GM23338 (cell line): ENCODE measurements around the gene TXNL4A. TPM values are rescaled to one million over a fixed set of nuclear protein-coding genes. Genes with fewer than 3 reads are reported as not detected.

Experiments
- ATAC-seq: fragments of 200-7000 bp; cut with Tn5 transposase; 3 replicates; pipeline ENCODE4 v1.9.1; 2020
- DNase-seq: peaks from one replicate; pipeline ENCODE4 v3.0.0-alpha.2; 2015; ENCODE audit warnings: low spot score
- H2AFZ ChIP-seq: fragments of 200-600 bp; sonication (generic); 2 replicates; pipeline ENCODE4 v1.8.0; 2016; ENCODE audit warnings: antibody characterized with exemption, mild to moderate bottlenecking, moderate library complexity
- H3F3A ChIP-seq: fragments of 200-600 bp; sonication (generic); replicated peaks from 2 replicates; pipeline ENCODE4 v1.8.0; 2017; ENCODE audit warnings: antibody characterized with exemption, mixed run types, low read depth
- H3K27ac ChIP-seq: fragments of 200-600 bp; sonication (generic); 2 replicates; pipeline ENCODE4 v1.6.1; 2016; ENCODE audit warnings: low read depth
- H3K27me3 ChIP-seq: fragments of 200-600 bp; sonication (generic); 2 replicates; pipeline ENCODE4 v1.8.0; 2016; ENCODE audit warnings: mild to moderate bottlenecking, mixed run types, moderate library complexity; ENCODE audit not compliant: insufficient read depth
- H3K36me3 ChIP-seq: fragments of 200-600 bp; sonication (generic); 2 replicates; pipeline ENCODE4 v1.8.0; 2016; ENCODE audit warnings: mild to moderate bottlenecking; ENCODE audit not compliant: insufficient read depth
- H3K4me1 ChIP-seq: fragments of 200-600 bp; sonication (generic); 2 replicates; pipeline ENCODE4 v1.8.0; 2016; ENCODE audit warnings: mild to moderate bottlenecking, moderate library complexity; ENCODE audit not compliant: insufficient read depth
- H3K4me2 ChIP-seq: fragments of 200-600 bp; sonication (generic); 2 replicates; pipeline ENCODE4 v1.7.1; 2017; ENCODE audit warnings: mixed run types
- H3K4me3 ChIP-seq: fragments of 200-600 bp; sonication (generic); 2 replicates; pipeline ENCODE4 v1.6.1; 2016; ENCODE audit warnings: mixed run types
- H3K79me2 ChIP-seq: fragments of 200-600 bp; sonication (generic); replicated peaks from 2 replicates; pipeline ENCODE4 v1.8.0; 2017; ENCODE audit warnings: mild to moderate bottlenecking; ENCODE audit not compliant: insufficient read depth
- H3K9me2 ChIP-seq: fragments of 200-600 bp; sonication (generic); 2 replicates; pipeline ENCODE4 v1.8.0; 2017; ENCODE audit not compliant: insufficient read depth
- H4K20me1 ChIP-seq: fragments of 200-600 bp; sonication (generic); replicated peaks from 2 replicates; pipeline ENCODE4 v1.8.0; 2017; ENCODE audit warnings: mild to moderate bottlenecking; ENCODE audit not compliant: insufficient read depth
- H3K27ac Mint-ChIP-seq: 2 replicates; pipeline ENCODE4 v1.8.0; 2020; ENCODE audit warnings: inconsistent platforms, mild to moderate bottlenecking, moderate library complexity, mixed read lengths
- H3K27me3 Mint-ChIP-seq: 3 replicates; pipeline ENCODE4 v1.8.0; 2022; ENCODE audit warnings: low read depth, mild to moderate bottlenecking, moderate library complexity, mixed read lengths, inconsistent platforms; ENCODE audit not compliant: insufficient read depth, poor library complexity
- H3K36me3 Mint-ChIP-seq: 3 replicates; pipeline ENCODE4 v1.8.0; 2021; ENCODE audit warnings: low read depth, mild to moderate bottlenecking, inconsistent platforms, moderate library complexity, mixed read lengths
- H3K4me1 Mint-ChIP-seq: 3 replicates; pipeline ENCODE4 v1.8.0; 2020; ENCODE audit warnings: mild to moderate bottlenecking, inconsistent platforms, mixed read lengths
- H3K4me3 Mint-ChIP-seq: 3 replicates; pipeline ENCODE4 v1.8.0; 2021; ENCODE audit warnings: moderate library complexity, mild to moderate bottlenecking, inconsistent platforms, mixed read lengths
- H3K9me3 Mint-ChIP-seq: 3 replicates; pipeline ENCODE4 v1.8.0; 2020; ENCODE audit warnings: moderate library complexity, mild to moderate bottlenecking, inconsistent platforms, mixed read lengths
- EZH2phosphoT487 ChIP-seq: fragments of 200-600 bp; sonication (generic); IDR thresholded peaks from one replicate; pipeline ENCODE4 v1.8.1; 2018; ENCODE audit warnings: antibody characterized with exemption; ENCODE audit not compliant: unreplicated experiment
- JUNB ChIP-seq: IDR thresholded peaks from one replicate; pipeline ENCODE4 v1.6.1; 2016; ENCODE audit warnings: antibody characterized with exemption; ENCODE audit not compliant: unreplicated experiment
- polyA plus RNA-seq: library from polyadenylated mRNA; unstranded; fragments of >200 nt; fragmentation: Nextera tagmentation; extraction: Ambion mirVana; gene quantifications from 2 replicates; pipeline ENCODE4 v1.2.1, GENCODE V29; 2016
- total RNA-seq: library from RNA; depleted of rRNA; stranded (reverse); fragments of >200 nt; shearing (Covaris generic); gene quantifications from 2 replicates; pipeline ENCODE4 v1.2.3, GENCODE V29; 2014; rRNA removed
- TF ChIP-seq, protein P1 (sequence below): IDR thresholded peaks from one replicate; pipeline ENCODE4 v1.6.1; 2018; ENCODE audit warnings: antibody characterized with exemption; ENCODE audit not compliant: unreplicated experiment
- TF ChIP-seq, protein P2 (sequence below): fragments of 250-450 bp; sonication (Bioruptor Pico); IDR thresholded peaks from 2 replicates; pipeline ENCODE4 v1.5.0; 2020; ENCODE audit warnings: mild to moderate bottlenecking, moderate library complexity

The TXNL4A gene
- total and polyA plus RNA-seq, 2 experiments from 2014 or later, result 51.0 to 271 TPM

DNA sequence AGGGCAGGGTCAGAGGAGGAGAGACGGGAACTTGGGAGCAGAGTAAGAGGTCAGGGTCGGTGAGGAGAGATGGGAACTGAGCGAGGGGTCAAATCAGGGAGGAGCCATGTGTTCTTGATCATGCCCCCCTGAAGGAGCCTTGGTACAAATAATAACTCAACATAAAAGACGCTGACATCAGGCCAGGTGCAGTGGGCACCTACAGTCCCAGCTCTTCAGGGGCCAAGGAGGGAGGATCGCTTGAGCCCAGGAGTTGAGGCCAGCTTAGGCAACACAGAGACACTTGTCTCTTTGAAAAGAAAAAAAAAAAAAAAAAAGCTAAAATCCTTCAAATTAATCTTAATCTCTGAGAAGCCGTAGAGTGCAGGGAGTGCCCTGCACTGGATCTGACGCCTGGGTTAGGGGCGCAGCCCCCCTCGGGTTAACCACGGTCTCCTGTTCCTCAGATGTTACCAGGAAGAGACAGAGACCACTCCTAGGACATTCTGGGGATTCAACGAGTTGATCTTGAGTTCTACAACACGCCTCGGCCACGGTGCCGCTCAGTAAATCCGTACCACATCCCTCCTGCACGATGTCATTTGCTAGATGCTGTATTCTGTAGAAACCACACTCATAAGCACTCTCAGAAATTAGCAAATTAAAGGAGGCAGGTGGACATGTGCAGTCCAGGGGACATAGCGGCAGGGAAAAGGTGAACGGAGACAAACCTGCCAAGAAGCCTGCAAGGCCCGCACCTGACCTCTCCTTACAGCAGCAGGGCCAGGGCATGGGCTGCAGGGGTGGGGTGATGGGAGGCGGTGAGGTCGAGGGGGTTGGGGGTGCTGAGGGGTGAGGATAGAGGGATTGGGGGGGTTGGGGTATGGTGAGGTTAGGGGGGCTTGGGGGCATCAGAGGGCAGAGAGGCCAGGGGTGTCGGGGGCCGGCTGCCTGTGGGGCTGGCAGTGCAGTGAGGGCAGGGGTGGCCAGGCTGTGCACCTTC is 66.1 kb downstream of the TXNL4A start:
- Mint-ChIP-seq H3K4me1 (peaks cover 13% of the 10 kb centered on the region), H3K9me3 (peaks cover 6% of the 10 kb centered on the region), H3K4me3 (no peak overlapping the region), H3K27me3 (peaks cover 8% of the 10 kb centered on the region), H3K36me3 (peaks cover 4% of the 10 kb centered on the region; the same call in 2 of the 3 replicates), H3K27ac (no peak overlapping the region)
- no peak overlapping the region for H3K27ac ChIP-seq
- no peaks in the 10 kb centered on the region for H3K27me3 ChIP-seq
- DNase-seq (no peak), ATAC-seq (no peak)
- no peak overlapping the region for H2AFZ ChIP-seq
- H3K9me2 ChIP-seq, result no peaks in the 10 kb centered on the region
- H3K4me3 ChIP-seq, result no peak overlapping the region
- no peak for TF ChIP-seq EZH2phosphoT487
- TF ChIP-seq, protein P1, sequence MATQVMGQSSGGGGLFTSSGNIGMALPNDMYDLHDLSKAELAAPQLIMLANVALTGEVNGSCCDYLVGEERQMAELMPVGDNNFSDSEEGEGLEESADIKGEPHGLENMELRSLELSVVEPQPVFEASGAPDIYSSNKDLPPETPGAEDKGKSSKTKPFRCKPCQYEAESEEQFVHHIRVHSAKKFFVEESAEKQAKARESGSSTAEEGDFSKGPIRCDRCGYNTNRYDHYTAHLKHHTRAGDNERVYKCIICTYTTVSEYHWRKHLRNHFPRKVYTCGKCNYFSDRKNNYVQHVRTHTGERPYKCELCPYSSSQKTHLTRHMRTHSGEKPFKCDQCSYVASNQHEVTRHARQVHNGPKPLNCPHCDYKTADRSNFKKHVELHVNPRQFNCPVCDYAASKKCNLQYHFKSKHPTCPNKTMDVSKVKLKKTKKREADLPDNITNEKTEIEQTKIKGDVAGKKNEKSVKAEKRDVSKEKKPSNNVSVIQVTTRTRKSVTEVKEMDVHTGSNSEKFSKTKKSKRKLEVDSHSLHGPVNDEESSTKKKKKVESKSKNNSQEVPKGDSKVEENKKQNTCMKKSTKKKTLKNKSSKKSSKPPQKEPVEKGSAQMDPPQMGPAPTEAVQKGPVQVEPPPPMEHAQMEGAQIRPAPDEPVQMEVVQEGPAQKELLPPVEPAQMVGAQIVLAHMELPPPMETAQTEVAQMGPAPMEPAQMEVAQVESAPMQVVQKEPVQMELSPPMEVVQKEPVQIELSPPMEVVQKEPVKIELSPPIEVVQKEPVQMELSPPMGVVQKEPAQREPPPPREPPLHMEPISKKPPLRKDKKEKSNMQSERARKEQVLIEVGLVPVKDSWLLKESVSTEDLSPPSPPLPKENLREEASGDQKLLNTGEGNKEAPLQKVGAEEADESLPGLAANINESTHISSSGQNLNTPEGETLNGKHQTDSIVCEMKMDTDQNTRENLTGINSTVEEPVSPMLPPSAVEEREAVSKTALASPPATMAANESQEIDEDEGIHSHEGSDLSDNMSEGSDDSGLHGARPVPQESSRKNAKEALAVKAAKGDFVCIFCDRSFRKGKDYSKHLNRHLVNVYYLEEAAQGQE, result no peak
- TF ChIP-seq JUNB, result no peak
- TF ChIP-seq, protein P2, sequence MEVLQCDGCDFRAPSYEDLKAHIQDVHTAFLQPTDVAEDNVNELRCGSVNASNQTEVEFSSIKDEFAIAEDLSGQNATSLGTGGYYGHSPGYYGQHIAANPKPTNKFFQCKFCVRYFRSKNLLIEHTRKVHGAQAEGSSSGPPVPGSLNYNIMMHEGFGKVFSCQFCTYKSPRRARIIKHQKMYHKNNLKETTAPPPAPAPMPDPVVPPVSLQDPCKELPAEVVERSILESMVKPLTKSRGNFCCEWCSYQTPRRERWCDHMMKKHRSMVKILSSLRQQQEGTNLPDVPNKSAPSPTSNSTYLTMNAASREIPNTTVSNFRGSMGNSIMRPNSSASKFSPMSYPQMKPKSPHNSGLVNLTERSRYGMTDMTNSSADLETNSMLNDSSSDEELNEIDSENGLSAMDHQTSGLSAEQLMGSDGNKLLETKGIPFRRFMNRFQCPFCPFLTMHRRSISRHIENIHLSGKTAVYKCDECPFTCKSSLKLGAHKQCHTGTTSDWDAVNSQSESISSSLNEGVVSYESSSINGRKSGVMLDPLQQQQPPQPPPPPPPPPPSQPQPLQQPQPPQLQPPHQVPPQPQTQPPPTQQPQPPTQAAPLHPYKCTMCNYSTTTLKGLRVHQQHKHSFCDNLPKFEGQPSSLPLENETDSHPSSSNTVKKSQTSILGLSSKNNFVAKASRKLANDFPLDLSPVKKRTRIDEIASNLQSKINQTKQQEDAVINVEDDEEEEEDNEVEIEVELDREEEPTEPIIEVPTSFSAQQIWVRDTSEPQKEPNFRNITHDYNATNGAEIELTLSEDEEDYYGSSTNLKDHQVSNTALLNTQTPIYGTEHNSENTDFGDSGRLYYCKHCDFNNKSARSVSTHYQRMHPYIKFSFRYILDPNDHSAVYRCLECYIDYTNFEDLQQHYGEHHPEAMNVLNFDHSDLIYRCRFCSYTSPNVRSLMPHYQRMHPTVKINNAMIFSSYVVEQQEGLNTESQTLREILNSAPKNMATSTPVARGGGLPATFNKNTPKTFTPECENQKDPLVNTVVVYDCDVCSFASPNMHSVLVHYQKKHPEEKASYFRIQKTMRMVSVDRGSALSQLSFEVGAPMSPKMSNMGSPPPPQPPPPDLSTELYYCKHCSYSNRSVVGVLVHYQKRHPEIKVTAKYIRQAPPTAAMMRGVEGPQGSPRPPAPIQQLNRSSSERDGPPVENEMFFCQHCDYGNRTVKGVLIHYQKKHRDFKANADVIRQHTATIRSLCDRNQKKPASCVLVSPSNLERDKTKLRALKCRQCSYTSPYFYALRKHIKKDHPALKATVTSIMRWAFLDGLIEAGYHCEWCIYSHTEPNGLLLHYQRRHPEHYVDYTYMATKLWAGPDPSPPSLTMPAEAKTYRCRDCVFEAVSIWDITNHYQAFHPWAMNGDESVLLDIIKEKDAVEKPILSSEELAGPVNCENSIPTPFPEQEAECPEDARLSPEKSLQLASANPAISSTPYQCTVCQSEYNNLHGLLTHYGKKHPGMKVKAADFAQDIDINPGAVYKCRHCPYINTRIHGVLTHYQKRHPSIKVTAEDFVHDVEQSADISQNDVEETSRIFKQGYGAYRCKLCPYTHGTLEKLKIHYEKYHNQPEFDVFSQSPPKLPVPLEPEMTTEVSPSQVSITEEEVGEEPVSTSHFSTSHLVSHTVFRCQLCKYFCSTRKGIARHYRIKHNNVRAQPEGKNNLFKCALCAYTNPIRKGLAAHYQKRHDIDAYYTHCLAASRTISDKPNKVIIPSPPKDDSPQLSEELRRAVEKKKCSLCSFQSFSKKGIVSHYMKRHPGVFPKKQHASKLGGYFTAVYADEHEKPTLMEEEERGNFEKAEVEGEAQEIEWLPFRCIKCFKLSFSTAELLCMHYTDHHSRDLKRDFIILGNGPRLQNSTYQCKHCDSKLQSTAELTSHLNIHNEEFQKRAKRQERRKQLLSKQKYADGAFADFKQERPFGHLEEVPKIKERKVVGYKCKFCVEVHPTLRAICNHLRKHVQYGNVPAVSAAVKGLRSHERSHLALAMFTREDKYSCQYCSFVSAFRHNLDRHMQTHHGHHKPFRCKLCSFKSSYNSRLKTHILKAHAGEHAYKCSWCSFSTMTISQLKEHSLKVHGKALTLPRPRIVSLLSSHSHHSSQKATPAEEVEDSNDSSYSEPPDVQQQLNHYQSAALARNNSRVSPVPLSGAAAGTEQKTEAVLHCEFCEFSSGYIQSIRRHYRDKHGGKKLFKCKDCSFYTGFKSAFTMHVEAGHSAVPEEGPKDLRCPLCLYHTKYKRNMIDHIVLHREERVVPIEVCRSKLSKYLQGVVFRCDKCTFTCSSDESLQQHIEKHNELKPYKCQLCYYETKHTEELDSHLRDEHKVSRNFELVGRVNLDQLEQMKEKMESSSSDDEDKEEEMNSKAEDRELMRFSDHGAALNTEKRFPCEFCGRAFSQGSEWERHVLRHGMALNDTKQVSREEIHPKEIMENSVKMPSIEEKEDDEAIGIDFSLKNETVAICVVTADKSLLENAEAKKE (CRISPR knock-in tag), result no peak
- no peaks in the 10 kb centered on the region for H3F3A ChIP-seq
- no peaks in the 10 kb centered on the region for H3K36me3 ChIP-seq
- H3K4me1 ChIP-seq, result no peaks in the 10 kb centered on the region
- no peaks in the 10 kb centered on the region for H4K20me1 ChIP-seq
- no peak overlapping the region for H3K4me2 ChIP-seq
- no peaks in the 10 kb centered on the region for H3K79me2 ChIP-seq

Other genes with a start within 250 kb of the TXNL4A start
- gene KCNG2, start 190.6 kb downstream of the TXNL4A start, total RNA-seq, result 0.52 TPM in 1 of 2 replicates, not detected in the other
- 0.13 TPM in 1 of 2 replicates, not detected in the other for gene KCNG2, start 190.6 kb downstream of the TXNL4A start, polyA plus RNA-seq
- gene SLC66A2, start 36.9 kb downstream of the TXNL4A start, total RNA-seq, result 10.9 and 18.1 TPM in 2 replicates
- 4.0 and 5.4 TPM in 2 replicates for gene SLC66A2, start 36.9 kb downstream of the TXNL4A start, polyA plus RNA-seq
- 1.8 TPM in 1 of 2 replicates, not detected in the other for gene HSBP1L1, start 23.9 kb downstream of the TXNL4A start, total RNA-seq
- gene HSBP1L1, start 23.9 kb downstream of the TXNL4A start, polyA plus RNA-seq, result 2.3 and 3.7 TPM in 2 replicates
- 43.3 and 46.5 TPM in 2 replicates for gene RBFA, start 45.9 kb upstream of the TXNL4A start, total RNA-seq
- 33.8 and 36.3 TPM in 2 replicates for gene RBFA, start 45.9 kb upstream of the TXNL4A start, polyA plus RNA-seq
- 53.6 and 66.4 TPM in 2 replicates for gene ADNP2, start 120.7 kb upstream of the TXNL4A start, total RNA-seq
- gene ADNP2, start 120.7 kb upstream of the TXNL4A start, polyA plus RNA-seq, result 18.5 and 19.3 TPM in 2 replicates